Effector CD4-positive, alpha-beta T cell (primary cell): ENCODE data around the gene MTMR3.

ENCODE experiments used
- DNase-seq: peaks from one replicate; pipeline ENCODE4 v3.0.0-alpha.2; 2020

The MTMR3 gene

DNA sequence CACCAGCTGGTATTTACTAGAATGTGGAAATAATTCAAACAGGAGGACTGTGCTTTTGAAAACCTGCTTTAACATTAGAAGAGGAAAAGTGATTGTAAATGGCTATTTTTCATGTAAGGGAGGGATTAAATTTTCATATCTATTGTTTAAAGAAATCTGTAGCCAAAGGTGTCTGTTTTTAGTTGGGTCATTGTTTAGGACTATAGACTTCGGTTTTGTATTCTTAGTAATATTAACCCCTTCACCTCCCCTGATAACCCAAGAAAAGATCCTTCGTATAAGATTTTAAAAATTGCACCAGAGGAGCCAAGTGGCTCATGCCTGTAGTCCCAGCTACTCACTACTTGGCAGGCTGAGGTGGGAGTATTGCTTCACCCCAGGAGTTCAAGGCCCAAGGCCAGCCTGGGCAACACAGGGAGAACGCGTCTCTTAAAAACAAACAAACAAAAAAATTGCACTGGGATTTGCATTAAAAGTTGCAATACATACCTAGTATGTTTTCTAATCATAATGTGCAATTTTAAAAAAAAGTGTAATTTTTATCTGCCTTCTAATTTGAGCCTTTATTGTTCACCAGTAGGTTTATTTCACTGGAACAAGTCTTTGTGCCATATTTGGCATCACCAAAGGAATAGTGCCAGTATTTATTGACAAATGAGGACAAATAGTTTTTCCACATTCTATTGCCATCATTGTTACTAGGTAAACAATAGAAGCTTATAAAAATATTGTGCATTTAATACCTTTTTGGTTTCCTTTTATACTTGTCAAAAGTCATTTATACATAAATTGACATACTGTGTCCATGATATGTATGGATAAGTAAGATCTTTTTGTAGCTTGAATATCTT is 34.3 kb downstream of the MTMR3 start:
- DNase-seq = no peak

- DNase-seq = no peak
Measured at GRCh38 chr22:29925402-29925801, 42.4 kb downstream of the MTMR3 start.

GRCh38 chr22:29926057-29926456 is 43.1 kb downstream of the MTMR3 start:
- no peak for DNase-seq

DNA sequence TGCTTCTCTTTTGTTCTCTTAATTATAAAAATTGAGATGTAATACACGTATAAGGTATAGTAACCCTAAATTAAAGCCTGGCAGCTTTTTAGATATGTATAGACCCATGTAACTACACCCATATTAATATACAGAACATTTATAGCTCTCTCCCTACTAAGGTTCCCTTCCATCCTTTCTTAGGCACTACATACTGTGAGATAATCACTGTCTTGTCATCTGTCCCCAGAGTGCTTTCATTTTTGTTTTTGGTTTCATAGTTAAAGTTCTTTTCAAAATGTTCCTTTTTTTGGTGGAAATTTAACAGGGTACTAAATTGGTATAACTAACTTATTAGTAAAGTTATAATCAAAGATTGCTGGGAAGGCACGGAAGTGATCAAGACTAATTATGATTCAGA is 49.2 kb downstream of the MTMR3 start:
- no peak for DNase-seq

DNA sequence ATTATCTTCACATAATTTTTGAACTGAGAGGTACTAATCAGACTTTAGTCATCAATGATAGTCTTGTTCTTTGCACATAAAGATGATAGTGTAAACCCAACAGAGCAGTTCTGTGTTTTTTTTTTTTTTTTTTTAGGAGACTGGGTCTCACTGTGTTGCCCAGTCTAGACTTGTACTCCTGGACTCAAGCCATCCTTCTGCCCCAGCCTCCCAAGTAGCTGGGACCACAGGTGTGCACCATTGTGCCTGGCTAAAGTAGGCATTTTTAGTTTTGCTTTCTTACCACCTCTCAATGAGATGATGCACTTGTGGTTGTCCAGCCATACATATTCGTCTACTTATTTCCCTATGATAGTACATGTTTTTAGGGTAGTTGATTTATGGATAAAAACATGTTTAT is 50.6 kb downstream of the MTMR3 start:
- DNase-seq = no peak

DNA sequence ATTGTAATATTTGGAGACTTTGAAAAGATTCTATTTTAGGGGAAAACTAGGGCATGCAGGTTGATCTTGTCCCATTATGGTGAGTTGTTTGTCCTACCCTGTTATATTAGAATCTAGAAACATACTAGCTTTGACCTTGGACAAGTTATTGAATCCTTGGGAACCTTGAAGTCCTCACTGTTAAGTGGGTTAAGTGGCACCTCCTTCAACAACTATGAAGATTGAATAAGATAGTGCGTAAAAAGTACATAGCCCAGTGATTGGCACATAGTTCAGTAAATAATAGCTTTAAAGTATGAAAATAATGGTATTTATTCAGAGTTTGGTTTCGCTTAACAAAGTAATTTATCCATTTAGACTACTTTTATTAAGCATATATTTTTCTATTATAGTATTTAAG is 51.6 kb downstream of the MTMR3 start:
- DNase-seq = no peak

DNA sequence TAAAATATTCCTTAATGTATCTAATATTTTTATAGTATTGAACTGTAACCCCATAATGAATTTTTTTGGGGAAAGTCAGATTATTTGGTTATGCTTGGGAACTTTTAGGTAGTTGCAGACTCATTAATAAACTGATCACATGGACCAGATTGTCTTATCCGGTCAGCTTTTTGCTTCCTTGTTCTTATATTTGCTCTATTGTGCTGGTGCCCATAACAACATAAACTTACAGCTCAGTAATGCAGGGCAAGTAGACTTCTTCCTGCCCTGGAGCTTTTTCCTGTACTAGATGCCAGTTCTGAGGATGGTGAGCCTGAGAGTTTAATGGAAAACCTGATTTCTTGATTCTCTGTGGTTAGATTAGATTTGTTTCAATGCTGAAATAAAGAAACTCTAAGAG is 53.2 kb downstream of the MTMR3 start:
- DNase-seq = no peak

- DNase-seq = no peak
Measured at GRCh38 chr22:29937940-29938693, 55.1 kb downstream of the MTMR3 start.

GRCh38 chr22:29940526-29940925 is 57.6 kb downstream of the MTMR3 start:
- DNase-seq = no peak

DNA sequence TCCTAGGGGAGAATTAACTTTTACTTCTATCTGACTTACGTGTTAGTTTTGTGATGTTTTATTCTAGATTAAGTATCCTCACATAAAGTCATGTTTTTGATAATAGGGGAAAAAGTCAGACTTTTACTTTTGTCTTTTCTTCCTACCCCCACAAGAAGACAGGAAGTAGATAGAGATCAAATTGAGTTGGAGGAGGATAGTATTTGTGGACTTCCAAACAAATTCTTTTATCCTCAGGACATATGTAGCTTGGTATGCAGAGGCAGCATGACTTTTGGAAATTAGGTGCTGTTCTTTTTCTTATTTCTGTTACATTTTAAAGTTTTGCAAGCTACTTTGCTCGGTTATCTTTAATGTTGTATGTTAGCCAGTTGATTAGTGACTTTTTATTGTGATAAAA is 61.4 kb downstream of the MTMR3 start:
- DNase-seq = no peak

GRCh38 chr22:29945435-29945834 is 62.5 kb downstream of the MTMR3 start:
- DNase-seq = no peak

DNA sequence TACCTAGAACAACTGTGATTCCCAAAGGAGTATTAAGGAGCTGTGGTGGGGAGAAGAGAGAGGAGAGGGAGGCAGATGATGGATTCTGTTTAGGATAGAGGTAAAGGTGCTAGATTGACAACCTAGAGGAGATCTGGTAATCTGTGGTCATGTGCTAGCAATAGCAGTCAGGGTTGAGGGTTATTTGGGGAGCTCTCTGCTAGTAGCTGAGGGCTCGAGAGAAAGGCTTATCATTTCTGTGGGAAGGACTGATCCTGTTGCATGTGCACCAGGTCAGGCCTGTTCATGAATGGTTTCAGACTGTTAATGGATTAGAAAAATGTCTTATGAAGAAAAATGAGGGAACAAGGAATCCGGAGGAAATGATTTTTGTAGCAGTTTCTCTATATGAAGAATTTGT is 63.2 kb downstream of the MTMR3 start:
- DNase-seq = no peak

DNA sequence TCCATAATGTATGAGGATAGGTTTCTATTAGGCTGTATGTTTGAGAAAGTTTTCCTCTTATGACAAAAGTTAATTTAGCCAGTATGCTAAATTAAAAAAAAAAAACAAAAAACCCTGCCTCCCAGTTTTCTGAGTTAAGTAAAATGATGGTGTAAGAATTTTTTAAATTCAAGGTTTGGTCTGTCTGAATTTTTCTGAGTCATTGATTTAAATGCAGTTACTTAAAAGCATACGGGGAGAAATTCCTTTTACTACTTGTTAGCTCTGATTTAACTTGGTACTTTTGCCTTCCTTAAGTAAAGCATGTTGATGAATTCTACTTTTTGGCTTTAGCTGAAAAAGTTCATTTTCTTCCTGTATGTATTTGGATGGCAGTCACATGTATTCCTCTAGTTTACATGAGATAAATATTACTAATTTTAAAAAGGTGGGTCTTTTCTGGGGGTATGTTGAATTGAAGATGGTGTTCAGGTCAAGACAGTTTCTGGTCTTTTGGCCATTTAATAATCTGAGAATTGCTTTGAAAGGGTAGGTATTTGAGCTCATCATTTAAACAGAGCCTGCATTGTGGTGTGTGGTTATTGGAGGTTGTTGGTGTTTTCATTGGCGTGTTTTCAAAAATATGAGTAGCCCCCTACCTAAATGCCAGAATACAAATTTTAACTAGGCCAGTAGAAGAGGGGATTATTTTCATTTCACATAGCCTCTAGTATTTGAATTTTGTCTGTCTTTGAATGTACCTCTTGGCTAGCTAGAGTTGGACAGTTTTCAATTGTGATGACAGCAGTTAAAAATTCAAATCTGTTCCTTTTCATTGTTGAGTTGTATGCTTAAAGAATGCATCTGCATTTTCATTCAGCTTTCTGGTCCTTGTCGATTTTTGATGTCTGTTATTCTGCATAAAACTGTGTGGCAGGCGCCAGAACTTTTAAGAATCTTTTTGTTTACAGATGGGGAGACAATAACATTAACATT is 64.7 kb downstream of the MTMR3 start:
- DNase-seq = no peak

DNA sequence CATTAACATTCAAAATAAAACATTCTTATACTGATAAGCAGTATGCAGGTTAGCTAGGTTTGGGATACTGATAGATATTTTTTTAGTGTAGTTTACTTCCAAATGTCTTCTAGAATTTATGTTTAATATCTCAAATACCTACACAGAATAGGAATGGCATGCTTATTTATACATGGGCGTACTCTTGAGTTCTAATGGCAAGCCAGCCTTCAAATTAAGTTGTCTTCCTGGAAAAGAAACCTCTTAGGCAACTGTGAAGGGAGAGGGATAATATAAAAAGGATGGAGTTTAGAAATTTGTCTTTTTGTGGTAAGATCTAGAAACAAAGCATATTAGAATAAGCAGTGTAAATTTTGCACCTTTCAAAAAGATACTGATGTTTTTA is 65.4 kb downstream of the MTMR3 start:
- no peak for DNase-seq

GRCh38 chr22:29949872-29950271 is 66.9 kb downstream of the MTMR3 start:
- no peak for DNase-seq

- DNase-seq = no peak
Measured at GRCh38 chr22:29951791-29952413, 68.9 kb downstream of the MTMR3 start.

DNA sequence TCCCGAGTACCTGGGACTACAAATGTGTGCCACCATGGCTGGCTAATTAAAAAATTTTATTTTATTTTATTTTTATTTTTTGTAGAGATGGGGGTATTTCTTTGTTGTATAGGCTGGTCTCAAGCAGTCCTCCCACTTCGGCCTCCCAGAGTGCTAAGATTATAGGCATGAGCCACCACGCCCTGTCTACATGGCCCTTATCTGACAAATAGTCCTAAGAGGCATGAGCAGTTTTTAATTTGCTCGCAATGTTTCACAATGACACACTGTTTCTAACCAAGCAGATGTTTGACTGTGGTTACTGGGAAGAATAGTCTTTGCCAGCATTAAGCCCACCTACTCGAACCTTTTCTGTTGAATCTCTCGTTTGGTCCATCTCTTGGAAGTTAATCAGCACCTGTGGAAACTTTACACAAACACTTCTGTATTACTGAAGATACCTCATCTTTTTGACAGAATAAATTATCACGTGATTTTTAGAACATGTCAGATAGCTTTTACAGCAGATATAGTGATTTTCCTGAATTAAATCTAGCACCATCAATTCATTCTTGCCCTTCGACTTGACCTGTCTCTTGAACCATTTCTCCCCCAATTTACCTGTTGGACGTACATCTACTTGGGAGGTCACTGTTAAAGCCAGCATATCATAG is 71.4 kb downstream of the MTMR3 start:
- DNase-seq = no peak

GRCh38 chr22:29956680-29957079 is 73.7 kb downstream of the MTMR3 start:
- no peak for DNase-seq

DNA sequence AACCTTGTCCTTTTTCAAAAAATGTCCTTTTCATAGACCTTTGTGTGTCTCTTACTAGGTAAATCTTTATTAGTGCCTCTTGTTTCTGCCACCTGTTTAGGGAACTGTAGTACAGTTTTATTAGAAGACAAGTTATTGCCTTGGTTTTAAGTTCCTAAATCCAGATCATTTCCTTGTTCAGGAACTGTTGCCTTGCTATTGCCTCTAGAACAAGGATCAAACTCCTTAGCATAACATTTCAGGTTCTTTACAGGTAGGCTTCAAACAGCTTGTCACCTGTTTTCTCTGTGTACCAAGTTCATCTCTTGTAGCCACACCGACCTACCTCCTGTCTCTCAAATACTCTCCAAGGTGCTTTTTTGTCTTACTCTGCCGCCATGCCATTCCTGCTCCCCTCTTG is 75.2 kb downstream of the MTMR3 start:
- no peak for DNase-seq

- DNase-seq = no peak
Measured at GRCh38 chr22:29964776-29965175, 81.8 kb downstream of the MTMR3 start.

- no peak for DNase-seq
Measured at GRCh38 chr22:29967461-29967860, 84.5 kb downstream of the MTMR3 start.

GRCh38 chr22:29971607-29972006 is 88.6 kb downstream of the MTMR3 start:
- DNase-seq = no peak
